SK-N-MC (cell line): Measurements from ENCODE around the gene FNDC7.

ENCODE experiments used
- EZH2 ChIP-seq: fragments of 200-600 bp; sonication (generic); IDR thresholded peaks from one replicate; pipeline ENCODE4 v1.6.1; 2017; ENCODE audit warnings: antibody characterized with exemption
- POLR2AphosphoS5 ChIP-seq: IDR thresholded peaks from 2 replicates; pipeline ENCODE4 v1.6.1; 2012; ENCODE audit warnings: mild to moderate bottlenecking, low read depth, low read length, borderline replicate concordance

DNA sequence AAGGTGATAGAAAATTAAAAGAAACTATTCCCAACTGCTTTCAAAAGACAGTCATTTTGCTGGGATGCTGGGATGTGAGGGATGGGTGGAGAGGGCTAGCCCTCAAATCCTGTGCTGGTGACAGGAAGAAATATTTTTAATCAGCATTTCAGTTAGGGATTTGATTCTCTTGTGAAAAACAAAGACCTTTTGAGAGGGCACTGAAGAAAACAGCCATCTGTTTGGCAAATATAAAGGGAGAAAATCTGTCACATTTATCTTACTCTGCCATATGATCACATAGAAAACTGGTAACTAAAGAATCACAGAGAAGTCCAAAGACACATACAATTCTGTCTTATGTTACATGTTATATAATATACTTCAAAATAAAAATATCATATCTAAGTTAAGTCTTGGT is 46.1 kb downstream of the FNDC7 start:
- TF ChIP-seq EZH2: no peak
- TF ChIP-seq POLR2AphosphoS5: no peak
